ENCODE measurements around the gene PDGFC. TPM values are rescaled to one million over a fixed set of nuclear protein-coding genes. Genes with fewer than 3 reads are reported as not detected.
A peak's percentile ranks its signal among the peaks of the same experiment; 100 is the strongest.

Gene PDGFC
- total RNA-seq, 1 experiment from 2014 or later = 5.3 TPM

GRCh38 chr4:157018920-157019490 lies 47.4 kb upstream of the PDGFC start (continued):
- TF ChIP-seq E2F4 (CRISPR knock-in tag; IDR thresholded peaks at IDR 0.05; ENCODE audit: borderline replicate concordance, low read depth) (no peak), MYBL2 (CRISPR knock-in tag; IDR thresholded peaks at IDR 0.05) (no peak), ATF1 (CRISPR knock-in tag; IDR thresholded peaks at IDR 0.05) (no peak), ARID4B (CRISPR knock-in tag; IDR thresholded peaks at IDR 0.05; ENCODE audit: borderline replicate concordance) (no peak), ZNF416 (CRISPR knock-in tag; IDR thresholded peaks at IDR 0.05) (no peak), TP53 (CRISPR knock-in tag; IDR thresholded peaks at IDR 0.05) (no peak), PRRX2 (CRISPR knock-in tag; IDR thresholded peaks at IDR 0.05) (no peak)
- TF ChIP-seq, protein P1, sequence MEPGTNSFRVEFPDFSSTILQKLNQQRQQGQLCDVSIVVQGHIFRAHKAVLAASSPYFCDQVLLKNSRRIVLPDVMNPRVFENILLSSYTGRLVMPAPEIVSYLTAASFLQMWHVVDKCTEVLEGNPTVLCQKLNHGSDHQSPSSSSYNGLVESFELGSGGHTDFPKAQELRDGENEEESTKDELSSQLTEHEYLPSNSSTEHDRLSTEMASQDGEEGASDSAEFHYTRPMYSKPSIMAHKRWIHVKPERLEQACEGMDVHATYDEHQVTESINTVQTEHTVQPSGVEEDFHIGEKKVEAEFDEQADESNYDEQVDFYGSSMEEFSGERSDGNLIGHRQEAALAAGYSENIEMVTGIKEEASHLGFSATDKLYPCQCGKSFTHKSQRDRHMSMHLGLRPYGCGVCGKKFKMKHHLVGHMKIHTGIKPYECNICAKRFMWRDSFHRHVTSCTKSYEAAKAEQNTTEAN (CRISPR knock-in tag; IDR thresholded peaks at IDR 0.05) = no peak
- TF ChIP-seq, protein P2, sequence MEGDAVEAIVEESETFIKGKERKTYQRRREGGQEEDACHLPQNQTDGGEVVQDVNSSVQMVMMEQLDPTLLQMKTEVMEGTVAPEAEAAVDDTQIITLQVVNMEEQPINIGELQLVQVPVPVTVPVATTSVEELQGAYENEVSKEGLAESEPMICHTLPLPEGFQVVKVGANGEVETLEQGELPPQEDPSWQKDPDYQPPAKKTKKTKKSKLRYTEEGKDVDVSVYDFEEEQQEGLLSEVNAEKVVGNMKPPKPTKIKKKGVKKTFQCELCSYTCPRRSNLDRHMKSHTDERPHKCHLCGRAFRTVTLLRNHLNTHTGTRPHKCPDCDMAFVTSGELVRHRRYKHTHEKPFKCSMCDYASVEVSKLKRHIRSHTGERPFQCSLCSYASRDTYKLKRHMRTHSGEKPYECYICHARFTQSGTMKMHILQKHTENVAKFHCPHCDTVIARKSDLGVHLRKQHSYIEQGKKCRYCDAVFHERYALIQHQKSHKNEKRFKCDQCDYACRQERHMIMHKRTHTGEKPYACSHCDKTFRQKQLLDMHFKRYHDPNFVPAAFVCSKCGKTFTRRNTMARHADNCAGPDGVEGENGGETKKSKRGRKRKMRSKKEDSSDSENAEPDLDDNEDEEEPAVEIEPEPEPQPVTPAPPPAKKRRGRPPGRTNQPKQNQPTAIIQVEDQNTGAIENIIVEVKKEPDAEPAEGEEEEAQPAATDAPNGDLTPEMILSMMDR (IDR thresholded peaks at IDR 0.05) = no peak

DNA sequence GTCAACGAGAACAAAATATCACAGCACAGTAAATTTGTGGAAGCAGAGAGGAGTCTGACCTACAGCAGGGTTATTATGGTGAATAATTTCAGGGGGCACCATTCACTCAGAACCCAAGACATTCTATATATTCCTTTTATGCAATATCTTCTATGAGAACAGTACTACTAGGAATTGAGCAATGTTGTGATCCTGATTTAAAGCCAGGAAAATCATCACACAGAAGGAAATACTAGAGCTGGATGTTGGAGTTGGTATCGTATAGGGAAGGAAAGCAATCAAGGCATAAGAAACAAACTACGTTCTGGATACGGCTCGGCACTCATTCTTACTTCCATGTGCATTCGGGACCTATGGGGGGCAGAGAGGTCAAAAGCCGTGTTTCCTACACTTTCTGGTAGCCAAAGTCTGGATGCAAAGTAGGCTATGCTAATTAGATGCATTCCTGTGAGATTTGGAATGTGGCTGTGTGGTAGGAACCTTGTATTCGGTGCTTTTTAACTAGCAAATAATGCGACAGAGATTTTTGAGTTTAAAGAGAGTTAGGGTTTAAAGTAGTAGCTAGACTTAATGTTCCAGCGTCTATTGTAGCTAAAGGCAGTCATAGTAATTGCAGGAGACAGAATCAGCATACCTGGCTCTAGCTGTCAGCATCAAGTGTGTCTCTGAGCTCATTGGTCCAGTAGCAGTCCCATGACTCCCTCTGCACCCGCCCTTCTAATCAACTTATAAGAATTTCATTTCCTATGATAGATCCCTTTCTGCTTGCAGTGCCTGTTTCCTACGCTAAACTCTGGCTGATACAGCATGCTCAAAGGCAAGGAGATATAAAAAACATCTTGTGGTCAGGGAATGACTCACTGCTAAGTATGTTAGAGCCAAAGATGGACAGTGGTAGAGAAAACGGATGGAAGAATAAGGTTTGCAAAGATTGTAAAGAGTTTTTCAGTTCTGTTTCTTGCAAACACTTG lies 43.3 kb upstream of the PDGFC start:
- POLR2A ChIA-PET = no interaction called here
- Mint-ChIP-seq H3K27ac (peak overlapping the region; percentile 79), H3K27me3 (ENCODE audit: low read depth) (no peaks in the 10 kb centered on the region), H3K9me3 (peaks cover 3% of the 10 kb centered on the region; the same call in 1 of the 2 replicates), H3K4me1 (peaks cover 12% of the 10 kb centered on the region), H3K4me3 (no peak overlapping the region; the same call in 1 of the 2 replicates), H3K36me3 (no peaks in the 10 kb centered on the region)
- DNase-seq (ENCODE audit: low spot score) = peak; percentile 14
- CTCF ChIA-PET = interaction anchor here (0.8 to 1.2 kb wide), 3 partner anchors 28 to 46 kb away, joined by 3 to 5 read pairs (median 3); no protein-coding TSS in a partner anchor
- ATAC-seq = peak; percentile 96
- TF ChIP-seq MXD4 (CRISPR knock-in tag; IDR thresholded peaks at IDR 0.05; ENCODE audit: borderline replicate concordance) (no peak), TCF7 (CRISPR knock-in tag; IDR thresholded peaks at IDR 0.05; ENCODE audit: low read depth) (no peak), SOX15 (CRISPR knock-in tag; IDR thresholded peaks at IDR 0.05) (no peak), TEAD1 (CRISPR knock-in tag; IDR thresholded peaks at IDR 0.05) (no peak), ZNF138 (CRISPR knock-in tag; conservative IDR thresholded peaks at IDR 0.05) (no peak), ESRRA (CRISPR knock-in tag; IDR thresholded peaks at IDR 0.05; ENCODE audit: borderline replicate concordance) (no peak), ZBTB21 (CRISPR knock-in tag; IDR thresholded peaks at IDR 0.05; ENCODE audit: borderline replicate concordance) (no peak), MYBL2 (CRISPR knock-in tag; IDR thresholded peaks at IDR 0.05) (no peak), HMGXB4 (CRISPR knock-in tag; IDR thresholded peaks at IDR 0.05) (no peak)
- TF ChIP-seq, protein P3, sequence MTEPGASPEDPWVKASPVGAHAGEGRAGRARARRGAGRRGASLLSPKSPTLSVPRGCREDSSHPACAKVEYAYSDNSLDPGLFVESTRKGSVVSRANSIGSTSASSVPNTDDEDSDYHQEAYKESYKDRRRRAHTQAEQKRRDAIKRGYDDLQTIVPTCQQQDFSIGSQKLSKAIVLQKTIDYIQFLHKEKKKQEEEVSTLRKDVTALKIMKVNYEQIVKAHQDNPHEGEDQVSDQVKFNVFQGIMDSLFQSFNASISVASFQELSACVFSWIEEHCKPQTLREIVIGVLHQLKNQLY (CRISPR knock-in tag; IDR thresholded peaks at IDR 0.05) = no peak
- TF ChIP-seq, protein P4, sequence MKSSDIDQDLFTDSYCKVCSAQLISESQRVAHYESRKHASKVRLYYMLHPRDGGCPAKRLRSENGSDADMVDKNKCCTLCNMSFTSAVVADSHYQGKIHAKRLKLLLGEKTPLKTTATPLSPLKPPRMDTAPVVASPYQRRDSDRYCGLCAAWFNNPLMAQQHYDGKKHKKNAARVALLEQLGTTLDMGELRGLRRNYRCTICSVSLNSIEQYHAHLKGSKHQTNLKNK (CRISPR knock-in tag; IDR thresholded peaks at IDR 0.05) = no peak

All from WTC11 (cell line).